ENCODE results near the gene ZNF92.

Gene ZNF92

GRCh38 chr7:65381742-65382141 lies 8.1 kb downstream of the ZNF92 start:
- Histone ChIP-seq H3K4me1 (ENCODE audit: control insufficient read depth, insufficient read depth, low read length) (peaks cover 2% of the 10 kb centered on the region; the same call in 1 of the 2 replicates), H3K27ac (ENCODE audit: extremely low read depth, low read depth, low read length) (no peak overlapping the region), H3K36me3 (ENCODE audit: control insufficient read depth in 2 of 2, insufficient read depth in 1 of 2, low read length in 2 of 2) (peaks cover 0 to 22% of the 10 kb centered on the region in 2 experiments), H3K4me3 (ENCODE audit: low read depth, low read length) (no peak overlapping the region), H3K9me3 (ENCODE audit: control insufficient read depth, insufficient read depth, low read depth, low read length) (no peaks in the 10 kb centered on the region)
- TF ChIP-seq ZNF585B (tag by site-specific recombination; IDR thresholded peaks at IDR 0.05) (no peak), ZNF174 (tag by site-specific recombination; IDR thresholded peaks at IDR 0.05) (no peak), ZNF274 (IDR thresholded peaks at IDR 0.05; ENCODE audit: low read length) (no peak), ZNF274 (tag by site-specific recombination; IDR thresholded peaks at IDR 0.05; ENCODE audit: borderline replicate concordance) (no peak), ZBTB21 (tag by site-specific recombination; IDR thresholded peaks at IDR 0.05) (no peak), TRIM28 (IDR thresholded peaks at IDR 0.05; ENCODE audit: borderline replicate concordance, low read length) (no peak), PRDM1 (tag by site-specific recombination; IDR thresholded peaks at IDR 0.05) (no peak), ZNF221 (tag by site-specific recombination; IDR thresholded peaks at IDR 0.05; ENCODE audit: borderline replicate concordance) (no peak), ZNF302 (tag by site-specific recombination; IDR thresholded peaks at IDR 0.05; ENCODE audit: low read depth) (no peak), ZFP3 (tag by site-specific recombination; IDR thresholded peaks at IDR 0.05; ENCODE audit: low read depth) (no peak)
- ChIA-PET CTCF (no interaction called here), POLR2A (interaction anchor here (3.6 kb wide), 1 partner anchor 8 kb away, joined by 23 read pairs; the partner anchor contains the start of gene ZNF92)

DNA sequence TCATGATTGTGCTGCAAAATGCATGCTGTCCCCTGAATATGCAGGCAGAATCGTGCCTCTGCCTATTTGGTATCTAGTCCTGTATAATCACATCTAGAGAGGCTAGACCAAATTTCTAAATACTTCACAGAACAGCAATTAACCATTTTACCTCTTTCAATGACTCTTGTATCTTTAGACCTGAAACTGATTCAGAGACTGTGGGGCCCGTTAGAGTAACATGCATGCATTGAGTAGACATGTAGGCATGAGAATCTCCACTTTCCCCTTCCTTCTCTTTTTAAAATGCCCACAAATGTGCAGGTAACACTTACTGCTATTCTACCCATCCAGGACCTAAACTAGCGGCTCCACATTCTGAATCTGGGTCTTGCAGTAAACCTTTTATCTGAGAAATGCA lies 8.8 kb downstream of the ZNF92 start:
- CTCF ChIA-PET = interaction anchor here (0.8 kb wide), 1 partner anchor 9 kb away, joined by 3 read pairs; the partner anchor contains the start of gene ZNF92

GRCh38 chr7:65387891-65388290 lies 14.2 kb downstream of the ZNF92 start:
- ChIA-PET CTCF (no interaction called here), POLR2A (no interaction called here)
- Histone ChIP-seq H3K27ac (ENCODE audit: extremely low read depth, low read depth, low read length) (no peak overlapping the region), H3K9me3 (ENCODE audit: control insufficient read depth, insufficient read depth, low read depth, low read length) (no peaks in the 10 kb centered on the region), H3K4me1 (ENCODE audit: control insufficient read depth, insufficient read depth, low read length) (peaks cover under 1% of the 10 kb centered on the region; the same call in 1 of the 2 replicates), H3K36me3 (ENCODE audit: control insufficient read depth in 2 of 2, insufficient read depth in 1 of 2, low read length in 2 of 2) (peaks cover 21 to 31% of the 10 kb centered on the region in 2 experiments), H3K4me3 (ENCODE audit: low read depth, low read length) (no peak overlapping the region)
- no peak for TF ChIP-seq ZNF792 (tag by site-specific recombination; IDR thresholded peaks at IDR 0.05)
- TF ChIP-seq TRIM28 (IDR thresholded peaks at IDR 0.05; ENCODE audit: borderline replicate concordance, low read length) = no peak
- TF ChIP-seq, protein P1, sequence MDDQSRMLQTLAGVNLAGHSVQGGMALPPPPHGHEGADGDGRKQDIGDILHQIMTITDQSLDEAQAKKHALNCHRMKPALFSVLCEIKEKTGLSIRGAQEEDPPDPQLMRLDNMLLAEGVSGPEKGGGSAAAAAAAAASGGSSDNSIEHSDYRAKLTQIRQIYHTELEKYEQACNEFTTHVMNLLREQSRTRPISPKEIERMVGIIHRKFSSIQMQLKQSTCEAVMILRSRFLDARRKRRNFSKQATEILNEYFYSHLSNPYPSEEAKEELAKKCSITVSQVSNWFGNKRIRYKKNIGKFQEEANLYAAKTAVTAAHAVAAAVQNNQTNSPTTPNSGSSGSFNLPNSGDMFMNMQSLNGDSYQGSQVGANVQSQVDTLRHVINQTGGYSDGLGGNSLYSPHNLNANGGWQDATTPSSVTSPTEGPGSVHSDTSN (CRISPR knock-in tag; IDR thresholded peaks at IDR 0.05) = no peak
- no peak for TF ChIP-seq ZNF324 (tag by site-specific recombination; IDR thresholded peaks at IDR 0.05)
- TF ChIP-seq RBAK (tag by site-specific recombination; IDR thresholded peaks at IDR 0.05) = no peak
- no peak for TF ChIP-seq ZNF785 (tag by site-specific recombination; IDR thresholded peaks at IDR 0.05)
- TF ChIP-seq ZNF302 (tag by site-specific recombination; IDR thresholded peaks at IDR 0.05; ENCODE audit: low read depth) = no peak

More for the DNA sequence above, 8.8 kb downstream of the ZNF92 start:
- TF ChIP-seq ZNF654 (tag by site-specific recombination; IDR thresholded peaks at IDR 0.05; ENCODE audit: low read depth) = no peak
- TF ChIP-seq ZNF747 (tag by site-specific recombination; IDR thresholded peaks at IDR 0.05) = no peak
- no peak for TF ChIP-seq ZXDB (tag by site-specific recombination; IDR thresholded peaks at IDR 0.05)
- no peak for TF ChIP-seq ZNF561 (tag by site-specific recombination; IDR thresholded peaks at IDR 0.05; ENCODE audit: borderline replicate concordance)
- TF ChIP-seq EGR2 (tag by site-specific recombination; IDR thresholded peaks at IDR 0.05; ENCODE audit: low read depth) = no peak
- H3K9me3 ChIP-seq (ENCODE audit: control insufficient read depth, insufficient read depth, low read depth, low read length) = no peaks in the 10 kb centered on the region
- no peak overlapping the region for H3K27ac ChIP-seq (ENCODE audit: extremely low read depth, low read depth, low read length)
- POLR2A ChIA-PET = interaction anchor here (3.6 kb wide), 1 partner anchor 9 kb away, joined by 23 read pairs; the partner anchor contains the start of gene ZNF92
- peaks cover 2% of the 10 kb centered on the region; the same call in 1 of the 2 replicates for H3K4me1 ChIP-seq (ENCODE audit: control insufficient read depth, insufficient read depth, low read length)
- no peak overlapping the region for H3K4me3 ChIP-seq (ENCODE audit: low read depth, low read length)
- H3K36me3 ChIP-seq (ENCODE audit: control insufficient read depth in 2 of 2, insufficient read depth in 1 of 2, low read length in 2 of 2) = peaks cover 0 to 17% of the 10 kb centered on the region in 2 experiments; a peak in 2 of 3 replicates

Measured in HEK293 (cell line).